HG03354 (cell line): ENCODE measurements around the gene AP1S3.

Experiments
- ATAC-seq: cut with Tn5 transposase; IDR thresholded peaks from one replicate; pipeline ENCODE4 v1.9.1; 2021; ENCODE audit warnings: mild to moderate bottlenecking; ENCODE audit not compliant: unreplicated experiment, poor library complexity, severe bottlenecking

Gene AP1S3

DNA sequence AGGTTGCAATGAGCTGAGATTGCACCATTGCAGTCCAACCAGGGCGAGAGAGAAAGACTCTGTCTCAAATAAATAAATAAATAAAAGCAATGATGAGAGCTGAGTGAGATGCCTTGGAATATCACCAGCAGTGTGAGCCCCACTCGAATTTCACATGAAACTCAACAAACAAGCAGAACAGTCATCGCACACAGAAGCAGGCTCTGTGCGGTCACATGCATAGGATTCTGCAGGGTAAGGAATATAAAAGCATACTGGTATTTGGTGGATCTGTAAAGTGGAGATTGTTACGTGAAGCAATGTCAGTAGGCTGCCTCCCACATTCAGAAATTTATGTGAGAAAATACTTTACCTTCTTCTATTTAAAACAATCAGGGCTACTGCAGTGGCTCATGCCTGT lies 18.0 kb upstream of the AP1S3 start:
- ATAC-seq = no peak

- ATAC-seq = no peak
Measured at GRCh38 chr2:223854741-223855140, 17.4 kb upstream of the AP1S3 start.

DNA sequence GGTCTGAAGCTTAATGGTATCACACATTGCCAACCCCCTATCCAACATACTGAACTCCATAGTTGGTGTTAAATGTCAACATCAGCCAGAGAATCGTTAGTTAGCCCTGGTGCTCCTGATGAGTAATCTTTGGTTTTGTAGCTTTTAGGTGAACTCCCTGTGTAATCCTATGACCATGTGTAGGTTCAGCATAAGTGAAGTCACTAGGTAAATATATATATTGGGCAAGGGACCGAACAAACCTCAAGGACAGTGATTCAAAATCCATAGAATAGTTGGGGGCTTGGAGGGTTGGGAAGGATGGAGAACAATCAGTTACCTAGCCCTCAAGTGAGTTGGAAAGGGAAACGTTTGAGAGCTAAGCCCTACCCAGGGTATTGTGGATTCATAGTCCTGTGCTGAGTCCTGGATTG lies 16.0 kb upstream of the AP1S3 start:
- ATAC-seq = no peak

- no peak for ATAC-seq
Measured at GRCh38 chr2:223852281-223852795, 15.0 kb upstream of the AP1S3 start.

DNA sequence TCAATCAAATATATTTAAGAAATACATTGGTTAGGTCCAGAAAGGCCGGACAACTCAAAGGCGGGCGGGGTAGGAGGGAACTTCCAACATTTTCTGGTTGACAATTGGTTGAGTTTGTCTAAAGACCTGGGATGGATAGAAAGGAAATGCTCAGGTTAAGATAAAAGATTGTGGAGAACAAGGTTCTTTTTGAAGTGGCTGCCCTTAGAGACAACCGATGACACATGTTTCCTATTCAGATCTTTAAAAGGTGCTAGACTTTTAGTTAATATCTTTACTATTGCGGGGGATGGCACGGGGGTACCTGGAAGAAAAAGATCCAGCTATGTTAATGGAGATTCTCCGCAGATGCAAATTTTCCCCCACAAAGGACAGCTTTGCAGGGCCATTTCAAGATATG lies 10.0 kb upstream of the AP1S3 start:
- no peak for ATAC-seq

DNA sequence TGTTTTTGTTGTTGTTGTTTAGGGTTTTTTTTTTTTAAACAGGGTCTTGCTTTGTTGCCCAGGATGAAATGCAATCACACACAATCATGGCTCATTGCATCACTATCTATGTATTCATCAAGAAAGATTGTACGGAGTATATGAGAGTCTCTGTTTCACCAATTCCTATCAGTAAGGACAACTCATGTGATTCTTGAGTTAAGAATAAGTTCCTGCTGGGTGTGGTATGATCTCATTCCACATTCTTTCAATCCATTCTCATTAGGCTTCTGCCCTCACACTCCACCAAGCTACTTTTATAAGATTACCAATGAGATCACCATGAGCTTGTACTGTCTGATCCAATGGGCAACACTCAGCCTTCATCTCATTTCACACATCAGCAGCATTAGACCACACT lies 9.1 kb upstream of the AP1S3 start:
- ATAC-seq = no peak

- no peak for ATAC-seq
Measured at GRCh38 chr2:223841436-223842190, 4.2 kb upstream of the AP1S3 start.

- ATAC-seq = peak; percentile 67
Measured at GRCh38 chr2:223835701-223836532, 1.5 kb downstream of the AP1S3 start.

DNA sequence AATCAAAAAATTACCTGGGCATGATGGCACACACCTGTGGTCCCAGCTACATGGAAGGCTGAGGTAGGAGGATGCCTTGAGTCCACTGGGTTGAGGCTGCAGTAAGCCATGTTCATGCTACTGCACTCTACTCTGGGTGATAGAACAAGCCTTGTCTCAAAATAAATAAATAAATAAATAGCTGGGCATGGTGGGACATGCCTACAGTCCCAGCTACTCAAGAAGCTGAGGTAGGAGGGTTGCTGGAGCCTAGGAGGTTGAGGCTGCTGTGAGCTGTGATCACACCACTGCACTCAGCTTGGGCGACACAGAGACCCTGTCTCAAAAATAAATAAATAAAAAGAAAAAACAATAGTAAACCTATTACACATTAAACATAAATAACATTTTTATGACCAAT lies 3.0 kb downstream of the AP1S3 start:
- ATAC-seq = no peak

DNA sequence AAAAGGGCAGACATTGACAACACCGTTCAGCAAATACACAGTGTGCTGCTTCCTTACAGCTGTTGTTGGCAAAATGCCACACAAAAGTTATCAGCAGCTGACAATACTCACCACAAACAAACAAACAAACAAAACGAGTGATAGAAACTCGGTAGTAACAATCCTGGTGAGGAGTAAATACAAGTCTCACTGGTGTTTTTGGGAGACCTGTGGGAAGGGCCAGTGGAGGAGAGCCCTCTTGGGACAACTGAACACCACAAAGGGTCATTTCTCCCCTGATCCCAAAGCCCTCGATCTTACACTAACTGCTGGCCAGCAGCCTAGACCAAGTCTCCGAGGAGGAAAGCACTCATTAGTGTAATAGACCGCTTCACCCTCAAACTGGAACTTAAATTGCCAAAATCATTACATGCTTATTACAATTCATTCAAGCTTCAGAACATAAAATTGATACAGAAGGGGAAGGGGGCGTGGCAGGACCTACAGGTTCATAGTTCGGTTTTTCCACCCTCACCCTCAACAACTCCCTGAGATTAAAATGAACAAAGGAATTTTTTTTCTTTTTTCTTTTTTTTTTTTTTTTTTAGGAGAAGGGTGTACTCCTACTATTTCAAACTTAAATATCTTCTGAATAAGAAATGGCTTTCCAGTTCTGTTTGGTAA lies 5.0 kb downstream of the AP1S3 start:
- no peak for ATAC-seq

DNA sequence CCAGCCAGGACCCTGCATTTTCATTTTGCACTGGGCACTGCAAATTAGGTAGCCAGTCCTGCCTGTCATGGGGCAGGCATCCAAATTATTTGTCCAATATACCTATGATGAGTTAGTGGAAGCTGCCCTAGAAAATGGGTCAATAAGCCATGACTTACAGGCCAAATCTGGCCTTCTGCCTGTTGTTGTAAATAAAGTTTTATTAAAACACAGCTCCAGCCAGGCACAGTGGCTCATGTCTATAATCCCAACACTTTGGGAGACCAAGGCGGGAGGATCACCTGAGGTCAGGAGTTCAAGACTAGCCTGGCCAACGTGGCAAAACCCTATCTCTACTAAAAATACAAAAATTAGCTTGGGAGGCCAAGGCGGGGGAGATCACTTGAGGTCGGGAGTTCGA lies 8.3 kb downstream of the AP1S3 start:
- no peak for ATAC-seq

DNA sequence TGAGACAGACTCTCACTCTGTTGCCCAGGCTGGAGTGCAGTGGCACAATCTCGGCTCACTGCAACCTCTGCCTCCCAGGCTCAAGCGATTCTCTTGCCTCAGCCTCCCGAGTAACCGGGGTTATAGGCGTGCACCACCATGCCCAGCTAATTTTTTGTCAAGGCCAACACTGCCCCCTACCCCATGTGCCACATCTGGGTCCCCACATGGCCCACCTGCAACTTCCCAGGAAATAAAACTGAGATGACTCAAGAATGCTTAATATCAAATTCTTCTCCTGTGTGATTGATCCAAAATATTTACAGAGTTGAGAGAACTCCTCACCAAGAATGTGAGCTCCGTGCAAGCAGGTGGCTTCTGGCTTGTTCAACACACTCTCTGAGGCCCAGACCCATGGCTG lies 9.1 kb downstream of the AP1S3 start:
- ATAC-seq = no peak

GRCh38 chr2:223826995-223827394 lies 10.4 kb downstream of the AP1S3 start:
- ATAC-seq = no peak

GRCh38 chr2:223824301-223824700 lies 13.1 kb downstream of the AP1S3 start:
- no peak for ATAC-seq

DNA sequence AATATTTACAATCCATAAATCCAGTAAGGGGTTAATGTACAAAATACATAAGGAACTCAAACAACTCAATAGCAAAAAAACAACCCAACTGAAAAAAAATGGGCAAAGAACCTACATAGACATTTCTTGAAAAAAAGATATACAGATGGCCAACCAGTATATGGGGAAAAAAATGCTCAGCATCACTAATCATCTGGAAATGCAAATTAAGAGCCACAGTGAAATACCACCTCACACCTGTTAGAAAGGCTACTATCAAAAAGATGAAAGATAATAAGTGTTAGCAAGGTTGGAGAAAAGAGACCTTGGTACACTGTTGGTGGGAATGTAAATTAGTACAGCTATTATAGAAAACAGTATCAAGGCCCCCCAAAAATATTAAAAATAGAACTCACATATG lies 14.6 kb downstream of the AP1S3 start:
- ATAC-seq = peak; percentile 65

GRCh38 chr2:223820549-223820948 lies 16.8 kb downstream of the AP1S3 start:
- no peak for ATAC-seq

- no peak for ATAC-seq
Measured at GRCh38 chr2:223819891-223820290, 17.5 kb downstream of the AP1S3 start.

- ATAC-seq = no peak
Measured at GRCh38 chr2:223815884-223816570, 21.4 kb downstream of the AP1S3 start.

- ATAC-seq = no peak
Measured at GRCh38 chr2:223815186-223815883, 22.0 kb downstream of the AP1S3 start.
